ENCODE measurements around the gene ZDHHC24. TPM values are rescaled to one million over a fixed set of nuclear protein-coding genes. Genes with fewer than 3 reads are reported as not detected.
"Not testable (repeated sequence)": the region's sequence is repeated elsewhere in the genome, so short reads cannot be mapped to it uniquely, and the experiment has no call there.

Gene ZDHHC24
- total and polyA plus RNA-seq, 2 donors from 2014 or later = 13.2 to 18.7 TPM

DNA sequence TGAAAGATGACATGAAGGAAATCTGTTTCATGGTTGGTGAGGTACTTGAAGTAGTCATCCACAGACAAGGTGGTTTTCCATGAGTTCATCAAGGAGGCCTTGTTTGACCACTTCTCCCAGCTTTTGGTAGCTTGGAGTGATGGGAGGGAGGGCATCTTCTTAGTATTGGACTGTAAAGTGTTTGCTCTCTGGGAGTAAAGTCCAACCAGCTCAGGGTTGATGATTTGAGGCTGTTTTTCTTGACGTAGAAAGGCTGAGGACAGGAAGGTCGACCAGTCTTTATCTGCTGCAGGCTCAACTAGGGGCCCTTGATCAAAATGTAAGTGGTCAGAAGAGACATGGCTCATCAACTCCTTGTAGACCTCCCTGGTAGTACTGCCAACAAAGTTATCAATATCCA lies 45.3 kb upstream of the ZDHHC24 start:
- DNase-seq (no peak), FAIRE-seq (no peak)
- H3K27me3 ChIP-seq (ENCODE audit: control insufficient read depth, insufficient read depth, low read length) = no peaks in the 10 kb centered on the region
- no peak overlapping the region for H3K4me3 ChIP-seq (ENCODE audit: low read length in 3 of 3)
- intact Hi-C loops (cut with DNase I) = no loop called here
- H3K9ac ChIP-seq (ENCODE audit: low read length in 3 of 3) = no peak overlapping the region
- peaks cover 0 to 24% (median 20%) of the 10 kb centered on the region in 3 donors for H3K4me1 ChIP-seq (ENCODE audit: control insufficient read depth in 2 of 3, insufficient read depth in 2 of 3, low read depth in 1 of 3, low read length in 3 of 3)
- H3K9me3 ChIP-seq (ENCODE audit: control insufficient read depth in 2 of 3, insufficient read depth in 1 of 3, low read length in 3 of 3) = no peaks in the 10 kb centered on the region
- TF ChIP-seq, protein P1, sequence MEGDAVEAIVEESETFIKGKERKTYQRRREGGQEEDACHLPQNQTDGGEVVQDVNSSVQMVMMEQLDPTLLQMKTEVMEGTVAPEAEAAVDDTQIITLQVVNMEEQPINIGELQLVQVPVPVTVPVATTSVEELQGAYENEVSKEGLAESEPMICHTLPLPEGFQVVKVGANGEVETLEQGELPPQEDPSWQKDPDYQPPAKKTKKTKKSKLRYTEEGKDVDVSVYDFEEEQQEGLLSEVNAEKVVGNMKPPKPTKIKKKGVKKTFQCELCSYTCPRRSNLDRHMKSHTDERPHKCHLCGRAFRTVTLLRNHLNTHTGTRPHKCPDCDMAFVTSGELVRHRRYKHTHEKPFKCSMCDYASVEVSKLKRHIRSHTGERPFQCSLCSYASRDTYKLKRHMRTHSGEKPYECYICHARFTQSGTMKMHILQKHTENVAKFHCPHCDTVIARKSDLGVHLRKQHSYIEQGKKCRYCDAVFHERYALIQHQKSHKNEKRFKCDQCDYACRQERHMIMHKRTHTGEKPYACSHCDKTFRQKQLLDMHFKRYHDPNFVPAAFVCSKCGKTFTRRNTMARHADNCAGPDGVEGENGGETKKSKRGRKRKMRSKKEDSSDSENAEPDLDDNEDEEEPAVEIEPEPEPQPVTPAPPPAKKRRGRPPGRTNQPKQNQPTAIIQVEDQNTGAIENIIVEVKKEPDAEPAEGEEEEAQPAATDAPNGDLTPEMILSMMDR (IDR thresholded peaks at IDR 0.05; ENCODE audit: borderline replicate concordance, extremely low read depth, insufficient read depth) = no peak
- H3K36me3 ChIP-seq (ENCODE audit: control insufficient read depth in 2 of 3, insufficient read depth in 3 of 3, low read length in 3 of 3) = no peaks in the 10 kb centered on the region
- no peak overlapping the region for H3K27ac ChIP-seq (ENCODE audit: low read depth in 2 of 2, low read length in 2 of 2)

- H3K27me3 ChIP-seq (ENCODE audit: control insufficient read depth, insufficient read depth, low read length) = no peaks in the 10 kb centered on the region
- intact Hi-C loops (cut with DNase I) = no loop called here
- H3K27ac ChIP-seq (ENCODE audit: low read depth in 2 of 2, low read length in 2 of 2) = no peak overlapping the region
- DNase-seq (no peak), FAIRE-seq (no peak)
- peaks cover 0 to 19% (median 14%) of the 10 kb centered on the region in 3 donors for H3K4me1 ChIP-seq (ENCODE audit: control insufficient read depth in 2 of 3, insufficient read depth in 2 of 3, low read depth in 1 of 3, low read length in 3 of 3)
- TF ChIP-seq, protein P1 (IDR thresholded peaks at IDR 0.05; ENCODE audit: borderline replicate concordance, extremely low read depth, insufficient read depth) = no peak
- no peak overlapping the region for H3K9ac ChIP-seq (ENCODE audit: low read length in 3 of 3)
- no peaks in the 10 kb centered on the region for H3K9me3 ChIP-seq (ENCODE audit: control insufficient read depth in 2 of 3, insufficient read depth in 1 of 3, low read length in 3 of 3)
- no peaks in the 10 kb centered on the region for H3K36me3 ChIP-seq (ENCODE audit: control insufficient read depth in 2 of 3, insufficient read depth in 3 of 3, low read length in 3 of 3)
- no peak overlapping the region for H3K4me3 ChIP-seq (ENCODE audit: low read length in 3 of 3)
Observed at GRCh38 chr11:66589996-66590675, 44.3 kb upstream of the ZDHHC24 start.

GRCh38 chr11:66589315-66589714 lies 43.5 kb upstream of the ZDHHC24 start:
- peaks cover 0 to 14% (median 6%) of the 10 kb centered on the region in 3 donors for H3K4me1 ChIP-seq (ENCODE audit: control insufficient read depth in 2 of 3, insufficient read depth in 2 of 3, low read depth in 1 of 3, low read length in 3 of 3)
- H3K36me3 ChIP-seq (ENCODE audit: control insufficient read depth in 2 of 3, insufficient read depth in 3 of 3, low read length in 3 of 3); H3K9me3 ChIP-seq (ENCODE audit: control insufficient read depth in 2 of 3, insufficient read depth in 1 of 3, low read length in 3 of 3); DNase-seq; FAIRE-seq; H3K27ac ChIP-seq (ENCODE audit: low read depth in 2 of 2, low read length in 2 of 2); H3K4me3 ChIP-seq (ENCODE audit: low read length in 3 of 3); intact Hi-C loops (cut with DNase I); H3K9ac ChIP-seq (ENCODE audit: low read length in 3 of 3); H3K27me3 ChIP-seq (ENCODE audit: control insufficient read depth, insufficient read depth, low read length): not testable (repeated sequence)

DNA sequence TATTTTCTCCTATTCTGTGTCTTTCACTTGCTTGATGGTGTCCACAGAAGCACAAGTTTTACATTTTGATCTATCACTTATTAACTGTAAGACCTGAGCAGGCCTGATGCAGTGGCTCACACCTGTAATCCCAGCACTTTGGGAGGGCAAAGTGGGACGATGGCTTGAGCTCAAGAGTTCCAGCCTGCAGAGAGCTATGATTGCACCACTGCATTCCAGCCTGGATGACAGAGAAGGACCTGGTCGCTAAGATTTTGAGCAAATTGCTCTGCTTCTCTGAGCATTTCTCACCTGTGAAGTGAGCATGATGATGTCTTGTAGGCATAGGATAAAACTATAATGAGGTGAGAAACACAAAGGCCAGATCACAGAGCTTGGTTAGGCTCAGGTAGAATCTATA lies 40.3 kb upstream of the ZDHHC24 start:
- H3K27me3 ChIP-seq (ENCODE audit: control insufficient read depth, insufficient read depth, low read length) = no peaks in the 10 kb centered on the region
- no peaks in the 10 kb centered on the region for H3K4me1 ChIP-seq (ENCODE audit: control insufficient read depth in 2 of 3, insufficient read depth in 2 of 3, low read depth in 1 of 3, low read length in 3 of 3)
- H3K36me3 ChIP-seq (ENCODE audit: control insufficient read depth in 2 of 3, insufficient read depth in 3 of 3, low read length in 3 of 3) = no peaks in the 10 kb centered on the region
- H3K27ac ChIP-seq (ENCODE audit: low read depth in 2 of 2, low read length in 2 of 2) = no peak overlapping the region
- no peak overlapping the region for H3K4me3 ChIP-seq (ENCODE audit: low read length in 3 of 3)
- TF ChIP-seq, protein P1 (IDR thresholded peaks at IDR 0.05; ENCODE audit: borderline replicate concordance, extremely low read depth, insufficient read depth) = no peak
- no peaks in the 10 kb centered on the region for H3K9me3 ChIP-seq (ENCODE audit: control insufficient read depth in 2 of 3, insufficient read depth in 1 of 3, low read length in 3 of 3)
- FAIRE-seq (no peak), DNase-seq (no peak)
- no peak overlapping the region for H3K9ac ChIP-seq (ENCODE audit: low read length in 3 of 3)
- intact Hi-C loops (cut with DNase I) = no loop called here

GRCh38 chr11:66585447-66585846 lies 39.6 kb upstream of the ZDHHC24 start:
- H3K27me3 ChIP-seq (ENCODE audit: control insufficient read depth, insufficient read depth, low read length); H3K4me3 ChIP-seq (ENCODE audit: low read length in 3 of 3); intact Hi-C loops (cut with DNase I); H3K9me3 ChIP-seq (ENCODE audit: control insufficient read depth in 2 of 3, insufficient read depth in 1 of 3, low read length in 3 of 3); DNase-seq; H3K36me3 ChIP-seq (ENCODE audit: control insufficient read depth in 2 of 3, insufficient read depth in 3 of 3, low read length in 3 of 3); FAIRE-seq; H3K27ac ChIP-seq (ENCODE audit: low read depth in 2 of 2, low read length in 2 of 2); H3K9ac ChIP-seq (ENCODE audit: low read length in 3 of 3); H3K4me1 ChIP-seq (ENCODE audit: control insufficient read depth in 2 of 3, insufficient read depth in 2 of 3, low read depth in 1 of 3, low read length in 3 of 3): not testable (repeated sequence)

DNA sequence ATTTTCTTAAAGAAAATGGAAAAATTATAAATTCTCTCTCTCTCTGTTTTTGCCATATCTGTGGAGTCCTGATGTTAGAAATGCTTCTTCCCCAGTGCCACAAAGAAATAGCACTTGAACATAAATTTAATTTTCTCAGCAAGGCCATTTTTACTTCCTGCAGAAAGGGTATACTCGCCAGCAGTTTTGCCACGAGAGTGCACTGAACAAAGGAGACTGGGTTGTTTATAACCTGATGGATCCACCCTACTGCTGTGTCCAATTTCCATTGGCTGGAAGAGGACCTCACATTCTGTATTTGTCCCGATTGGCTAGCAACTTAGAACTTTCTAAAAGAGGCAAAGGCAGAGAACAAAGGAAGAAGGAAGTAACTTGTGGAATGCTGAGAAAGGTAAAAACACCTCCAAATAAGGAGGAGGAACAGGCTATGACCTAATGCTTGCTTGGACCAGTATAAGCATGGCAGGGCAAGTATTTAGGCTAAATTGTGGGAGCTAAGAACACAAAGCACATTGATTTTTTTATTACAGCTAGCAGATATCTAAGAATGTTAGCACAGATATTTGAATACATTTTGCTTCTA lies 36.8 kb upstream of the ZDHHC24 start:
- intact Hi-C loops (cut with DNase I); FAIRE-seq; H3K27ac ChIP-seq (ENCODE audit: low read depth in 2 of 2, low read length in 2 of 2); DNase-seq; H3K9me3 ChIP-seq (ENCODE audit: control insufficient read depth in 2 of 3, insufficient read depth in 1 of 3, low read length in 3 of 3); H3K27me3 ChIP-seq (ENCODE audit: control insufficient read depth, insufficient read depth, low read length); H3K9ac ChIP-seq (ENCODE audit: low read length in 3 of 3); H3K4me3 ChIP-seq (ENCODE audit: low read length in 3 of 3); H3K36me3 ChIP-seq (ENCODE audit: control insufficient read depth in 2 of 3, insufficient read depth in 3 of 3, low read length in 3 of 3); H3K4me1 ChIP-seq (ENCODE audit: control insufficient read depth in 2 of 3, insufficient read depth in 2 of 3, low read depth in 1 of 3, low read length in 3 of 3): not testable (repeated sequence)

Data from kidney (tissue), 14 donors.